HG03432 (cell line): ENCODE results near the gene CLDN14.

ENCODE experiments used
- ATAC-seq: cut with Tn5 transposase; IDR thresholded peaks from one replicate; pipeline ENCODE4 v1.9.1; 2021; ENCODE audit warnings: mild to moderate bottlenecking, moderate library complexity; ENCODE audit not compliant: unreplicated experiment

The CLDN14 gene

GRCh38 chr21:36436829-36437744 is 42.8 kb downstream of the CLDN14 start:
- ATAC-seq = no peak

DNA sequence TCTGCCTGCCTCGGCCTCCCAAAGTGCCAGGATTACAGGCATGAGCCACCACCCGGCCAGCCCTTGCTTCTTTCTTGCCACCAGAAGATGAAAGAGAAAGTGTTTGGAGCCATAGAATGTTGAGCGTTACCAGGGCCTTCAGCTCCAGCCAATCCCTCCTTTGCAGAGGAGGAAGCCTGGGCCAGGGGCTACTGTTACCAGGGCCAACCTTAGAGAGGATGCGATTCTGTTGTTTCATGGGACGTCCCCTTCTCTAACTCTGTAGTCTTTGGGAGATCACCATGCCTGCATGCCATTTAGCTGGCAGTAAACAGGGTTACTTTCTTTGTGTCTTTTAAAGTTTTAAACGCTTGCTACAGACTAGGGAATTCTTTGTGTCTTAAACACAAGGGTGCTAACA is 45.8 kb downstream of the CLDN14 start:
- no peak for ATAC-seq

DNA sequence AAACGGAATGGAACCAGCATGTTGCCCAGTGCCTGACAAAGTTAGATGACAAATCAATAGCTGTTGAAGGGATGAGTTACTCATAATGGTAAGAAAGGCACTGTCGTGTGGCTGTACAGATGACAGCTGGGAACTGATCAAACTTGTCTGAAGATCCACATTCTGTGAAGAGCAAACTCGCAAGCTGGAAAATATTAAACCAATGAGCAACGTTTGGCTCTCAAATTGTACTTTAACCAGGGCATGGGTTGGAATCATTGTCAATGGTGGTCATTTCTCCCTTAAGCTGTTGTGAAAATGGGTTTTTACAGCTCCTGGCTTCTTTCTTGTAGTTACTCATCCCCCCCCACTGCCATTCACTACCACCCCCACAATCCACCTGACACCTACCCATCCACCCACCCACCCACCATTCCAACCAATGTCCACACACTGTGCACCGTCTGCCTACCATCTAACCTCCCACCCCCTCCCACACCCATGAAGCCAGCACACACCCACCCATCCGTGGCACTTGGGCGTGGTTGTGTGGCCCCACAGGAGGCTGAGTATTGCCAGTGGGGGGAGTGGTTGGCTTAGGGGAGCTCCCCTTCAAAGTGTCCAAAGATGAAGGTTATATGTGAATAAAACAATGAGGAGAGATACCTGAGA is 46.7 kb downstream of the CLDN14 start:
- ATAC-seq = no peak

- ATAC-seq = no peak
Measured at GRCh38 chr21:36431252-36431651, 48.7 kb downstream of the CLDN14 start.

- no peak for ATAC-seq
Measured at GRCh38 chr21:36430841-36431240, 49.1 kb downstream of the CLDN14 start.

- peak; percentile 87 for ATAC-seq
Measured at GRCh38 chr21:36429947-36430546, 49.9 kb downstream of the CLDN14 start.

- ATAC-seq = no peak
Measured at GRCh38 chr21:36428761-36429432, 51.0 kb downstream of the CLDN14 start.

DNA sequence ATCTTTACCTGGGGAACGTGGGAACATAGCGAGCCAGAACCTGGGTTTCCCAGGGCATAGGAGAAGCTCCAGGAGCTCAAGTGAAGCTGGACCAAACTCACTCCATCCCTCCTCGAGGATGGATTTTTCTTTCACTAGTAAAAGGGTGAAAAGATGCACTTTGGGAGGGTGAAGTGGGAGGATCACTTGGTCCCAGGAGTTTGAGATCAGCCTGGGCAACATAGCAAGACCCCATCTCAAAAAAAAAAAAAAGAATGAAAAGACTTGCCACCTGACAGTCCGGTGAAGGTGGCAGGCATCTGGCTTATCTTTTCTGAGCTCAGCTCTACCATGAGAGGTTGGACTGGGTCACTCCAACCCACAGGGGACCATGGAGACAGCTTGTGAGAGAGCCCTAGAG is 52.4 kb downstream of the CLDN14 start:
- ATAC-seq = no peak

GRCh38 chr21:36425286-36425685 is 54.6 kb downstream of the CLDN14 start:
- no peak for ATAC-seq

DNA sequence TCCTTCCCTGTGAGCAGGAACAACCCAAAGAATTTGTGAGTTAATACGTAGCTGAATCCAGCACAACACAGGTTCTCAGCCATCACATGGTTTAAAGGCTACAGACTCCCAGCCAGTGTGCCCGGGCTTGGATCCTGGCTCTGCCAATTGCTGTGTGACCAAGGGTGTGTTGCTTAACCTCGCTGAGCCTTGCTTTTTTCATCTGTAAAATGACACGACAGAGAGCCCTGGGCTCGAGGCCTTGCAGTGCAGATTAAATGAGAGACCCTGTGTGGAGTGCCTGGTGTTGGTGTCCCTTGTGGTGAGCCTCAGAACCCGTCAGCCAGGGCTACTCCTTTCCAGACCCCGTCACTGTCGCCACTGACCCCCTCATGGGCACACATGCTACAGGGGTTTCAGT is 55.3 kb downstream of the CLDN14 start:
- no peak for ATAC-seq

GRCh38 chr21:36423771-36424433 is 56.0 kb downstream of the CLDN14 start:
- ATAC-seq = no peak

GRCh38 chr21:36422279-36423098 is 57.4 kb downstream of the CLDN14 start:
- no peak for ATAC-seq

GRCh38 chr21:36420571-36421339 is 59.2 kb downstream of the CLDN14 start:
- no peak for ATAC-seq

DNA sequence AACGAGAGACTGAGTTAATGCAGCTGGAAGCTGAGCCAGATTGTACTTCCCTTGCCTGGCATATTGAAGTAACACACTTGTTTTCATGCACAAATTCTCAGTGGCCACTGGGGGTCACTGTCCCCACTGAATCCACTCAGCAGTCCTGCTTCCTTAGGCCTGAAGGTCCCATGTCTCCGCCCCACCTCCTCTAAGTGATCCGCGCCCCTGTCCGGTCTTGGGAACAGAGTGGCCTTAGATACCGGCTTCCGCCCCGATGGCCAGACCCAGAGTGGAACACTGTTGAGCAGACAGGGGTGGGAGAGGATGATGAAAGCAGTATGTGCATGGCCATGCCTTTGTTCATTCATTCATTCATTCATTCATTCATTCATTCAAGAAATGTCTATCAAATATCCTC is 59.9 kb downstream of the CLDN14 start:
- ATAC-seq = peak; percentile 53

GRCh38 chr21:36419241-36419640 is 60.7 kb downstream of the CLDN14 start:
- ATAC-seq = no peak

- ATAC-seq = no peak
Measured at GRCh38 chr21:36415375-36415774, 64.5 kb downstream of the CLDN14 start.

DNA sequence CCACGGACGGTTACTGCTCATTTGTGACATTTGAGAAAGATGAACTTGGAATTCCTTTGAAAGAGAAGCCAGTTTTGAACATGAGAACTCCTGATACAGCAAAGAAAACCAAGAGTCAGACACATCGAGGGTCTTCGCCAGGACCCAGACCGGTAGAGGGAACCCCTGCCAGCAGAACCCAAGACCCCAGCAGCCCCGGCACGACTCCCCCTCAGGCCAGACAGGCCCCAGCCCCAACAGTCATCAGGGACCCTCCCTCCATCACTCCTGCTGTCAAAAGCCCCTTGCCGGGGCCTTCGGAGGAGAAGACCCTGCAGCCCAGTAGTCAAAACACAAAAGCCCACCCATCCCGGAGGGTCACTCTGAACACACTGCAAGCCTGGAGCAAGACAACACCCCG is 67.0 kb downstream of the CLDN14 start:
- ATAC-seq = no peak

- no peak for ATAC-seq
Measured at GRCh38 chr21:36411301-36411700, 68.6 kb downstream of the CLDN14 start.
